Fibroblast of mammary gland (primary cell): ENCODE measurements around the gene RUNX3.

Experiments used
- DNase-seq: peaks from one replicate; pipeline ENCODE4 v3.0.0-alpha.2; 2010; ENCODE audit warnings: low read depth
- H3K4me3 ChIP-seq: 2 replicates; pipeline ENCODE4 v1.5.1; 2011; ENCODE audit warnings: low read depth, mild to moderate bottlenecking, low read length, moderate library complexity; ENCODE audit not compliant: control insufficient read depth
- TF ChIP-seq, protein P1 (sequence below): conservative IDR thresholded peaks from 2 replicates; pipeline ENCODE4 v1.5.1; 2011; ENCODE audit warnings: low read depth, low read length, inconsistent platforms; ENCODE audit not compliant: control insufficient read depth, insufficient read depth

The RUNX3 gene

DNA sequence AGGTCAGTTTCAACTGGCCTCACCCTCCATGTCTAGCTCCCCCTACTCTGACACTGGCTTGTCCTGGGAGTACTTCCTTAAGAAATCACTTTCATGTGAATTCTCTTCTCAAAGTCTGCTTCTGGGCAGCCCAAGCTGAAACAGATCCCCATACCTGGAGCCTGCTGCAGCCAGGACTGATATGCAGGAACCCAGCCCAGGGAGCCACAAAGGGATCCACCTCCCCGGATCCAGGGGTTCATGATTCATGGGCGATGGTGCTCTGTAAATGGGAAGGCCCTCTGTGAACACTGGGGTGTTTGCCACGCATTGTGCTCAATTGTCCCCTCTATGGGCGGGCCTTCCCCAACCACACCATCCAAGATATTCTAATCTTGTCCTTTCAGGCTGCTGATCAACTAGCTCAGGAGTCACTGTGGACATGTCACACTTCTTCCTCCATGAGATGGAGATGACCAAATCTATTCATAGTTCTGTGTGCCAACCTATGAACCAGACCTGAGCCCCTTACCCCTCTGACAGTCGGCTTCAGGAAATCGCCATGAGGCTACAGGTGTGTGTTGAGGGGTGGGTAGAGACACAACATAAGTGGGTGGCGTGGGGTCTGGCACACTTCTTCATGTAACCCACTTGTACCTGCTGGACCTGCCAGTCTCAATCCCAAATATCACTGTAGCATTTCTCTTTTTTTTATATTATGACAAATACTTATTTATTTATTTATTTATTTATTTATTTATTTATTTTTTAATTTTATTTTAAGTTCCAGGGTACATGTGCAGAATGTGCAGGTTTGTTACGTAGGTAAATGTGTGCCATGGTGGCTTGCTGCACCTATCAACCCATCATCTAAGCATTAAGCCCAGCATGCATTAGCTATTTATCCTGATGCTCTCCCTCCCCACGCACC lies 41.8 kb downstream of the RUNX3 start:
- H3K4me3 ChIP-seq: no peak overlapping the region
- DNase-seq: no peak
- TF ChIP-seq, protein P1, sequence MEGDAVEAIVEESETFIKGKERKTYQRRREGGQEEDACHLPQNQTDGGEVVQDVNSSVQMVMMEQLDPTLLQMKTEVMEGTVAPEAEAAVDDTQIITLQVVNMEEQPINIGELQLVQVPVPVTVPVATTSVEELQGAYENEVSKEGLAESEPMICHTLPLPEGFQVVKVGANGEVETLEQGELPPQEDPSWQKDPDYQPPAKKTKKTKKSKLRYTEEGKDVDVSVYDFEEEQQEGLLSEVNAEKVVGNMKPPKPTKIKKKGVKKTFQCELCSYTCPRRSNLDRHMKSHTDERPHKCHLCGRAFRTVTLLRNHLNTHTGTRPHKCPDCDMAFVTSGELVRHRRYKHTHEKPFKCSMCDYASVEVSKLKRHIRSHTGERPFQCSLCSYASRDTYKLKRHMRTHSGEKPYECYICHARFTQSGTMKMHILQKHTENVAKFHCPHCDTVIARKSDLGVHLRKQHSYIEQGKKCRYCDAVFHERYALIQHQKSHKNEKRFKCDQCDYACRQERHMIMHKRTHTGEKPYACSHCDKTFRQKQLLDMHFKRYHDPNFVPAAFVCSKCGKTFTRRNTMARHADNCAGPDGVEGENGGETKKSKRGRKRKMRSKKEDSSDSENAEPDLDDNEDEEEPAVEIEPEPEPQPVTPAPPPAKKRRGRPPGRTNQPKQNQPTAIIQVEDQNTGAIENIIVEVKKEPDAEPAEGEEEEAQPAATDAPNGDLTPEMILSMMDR: no peak

DNA sequence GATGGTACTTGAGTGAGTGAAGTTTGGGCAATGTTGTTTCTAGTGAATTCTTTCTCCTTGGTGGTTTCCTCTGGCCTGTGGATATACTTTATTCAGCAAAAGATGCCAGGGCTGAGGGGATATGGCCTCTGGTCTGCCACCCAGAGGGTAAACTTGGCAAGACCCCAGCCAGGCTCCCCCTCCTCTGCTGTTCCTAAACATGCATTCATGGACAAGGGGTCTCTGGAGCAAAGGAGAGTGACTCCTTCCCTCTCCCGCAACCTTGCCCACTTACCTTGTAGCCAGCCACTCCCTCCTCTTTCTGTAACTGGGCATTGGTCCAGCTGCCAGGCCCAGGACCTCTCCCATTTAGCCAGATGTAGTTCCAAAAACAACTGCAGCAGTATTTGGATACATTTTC lies 43.8 kb downstream of the RUNX3 start:
- DNase-seq: no peak
- TF ChIP-seq, protein P1: no peak
- no peak overlapping the region for H3K4me3 ChIP-seq

DNA sequence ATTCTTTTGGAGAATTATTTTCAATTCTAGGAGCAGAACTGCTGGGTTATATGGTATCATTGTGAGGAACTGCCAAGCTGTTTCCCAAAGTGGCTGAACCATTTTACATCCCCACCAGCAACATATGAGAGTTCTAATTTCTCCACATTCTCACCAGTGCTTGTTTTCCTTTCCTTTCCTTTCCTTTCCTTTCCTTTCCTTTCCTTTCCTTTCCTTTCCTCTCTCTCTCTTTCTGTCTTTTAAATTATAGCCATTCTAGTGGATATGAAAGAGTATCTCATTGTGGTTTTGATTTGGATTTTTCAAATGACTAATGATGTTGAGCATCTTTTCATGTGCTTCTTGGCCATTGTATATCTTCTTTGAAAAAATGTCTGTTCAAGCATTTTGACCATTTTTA lies 45.3 kb downstream of the RUNX3 start:
- no peak overlapping the region for H3K4me3 ChIP-seq
- TF ChIP-seq, protein P1: no peak
- no peak for DNase-seq

DNA sequence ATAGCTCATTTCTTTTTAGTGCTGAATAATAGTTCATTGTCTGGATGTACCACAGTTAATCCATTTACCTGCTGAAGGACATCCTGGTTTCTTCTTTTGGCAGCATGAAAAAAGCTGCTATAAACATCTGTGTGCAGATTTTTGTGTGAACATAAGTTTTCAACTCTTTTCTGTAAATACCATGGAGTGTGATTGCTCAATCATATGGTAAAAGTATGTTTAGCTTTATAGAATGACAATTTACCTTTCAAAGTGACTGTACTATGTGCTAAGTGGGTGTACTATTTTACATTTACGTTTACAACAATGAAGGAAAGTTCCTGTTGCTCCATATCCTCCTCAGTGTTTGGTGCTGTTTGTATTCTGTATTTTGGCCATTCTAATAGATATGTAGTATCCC lies 49.0 kb downstream of the RUNX3 start:
- TF ChIP-seq, protein P1: no peak
- no peak overlapping the region for H3K4me3 ChIP-seq
- no peak for DNase-seq

DNA sequence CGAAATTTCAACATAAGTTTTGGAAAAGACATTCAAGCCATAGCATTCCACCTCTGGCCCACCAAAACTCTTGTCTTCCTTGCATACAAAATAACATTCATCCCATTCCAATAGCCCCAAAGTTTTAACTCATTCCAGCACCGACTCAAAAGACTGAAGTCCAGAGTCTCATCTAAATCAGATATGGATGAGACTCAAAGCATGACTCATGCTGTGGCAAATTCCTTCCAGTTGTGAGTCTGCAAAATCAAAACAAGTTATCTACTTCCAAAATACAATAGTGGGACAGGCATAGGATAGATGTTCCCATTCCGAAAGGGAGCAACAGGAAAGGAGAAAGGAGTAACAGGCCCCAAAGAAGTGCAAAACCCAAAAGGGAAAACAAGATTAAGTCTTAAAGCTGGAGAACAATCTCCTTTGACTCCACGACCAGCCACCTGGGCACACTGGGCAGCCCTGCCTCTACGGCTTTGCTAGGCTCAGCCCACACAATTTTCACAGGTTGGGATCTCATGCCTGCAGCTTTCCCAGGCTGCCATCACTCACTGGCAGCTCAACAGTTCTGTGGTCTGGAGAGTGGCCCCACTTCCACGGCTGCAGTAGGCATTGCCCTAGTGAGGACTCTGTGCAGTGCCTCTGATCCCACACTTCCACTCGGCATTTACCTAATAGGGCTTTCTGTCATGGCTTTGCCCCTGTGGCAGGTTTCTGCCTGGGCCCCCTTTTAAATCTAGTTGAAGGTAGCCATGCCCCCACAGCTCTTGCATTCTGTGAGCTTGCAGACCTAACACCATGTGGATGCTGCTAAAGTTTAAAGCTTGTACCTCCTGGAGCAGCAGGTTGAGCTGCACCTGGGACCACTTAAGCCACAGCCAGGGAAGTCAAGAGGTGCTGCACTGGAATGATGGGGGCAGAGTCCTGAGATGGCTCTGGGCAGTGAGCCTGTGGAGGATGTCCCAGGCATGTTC lies 51.0 kb downstream of the RUNX3 start:
- peak; percentile 50 for DNase-seq
- TF ChIP-seq, protein P1: no peak
- no peak overlapping the region for H3K4me3 ChIP-seq

DNA sequence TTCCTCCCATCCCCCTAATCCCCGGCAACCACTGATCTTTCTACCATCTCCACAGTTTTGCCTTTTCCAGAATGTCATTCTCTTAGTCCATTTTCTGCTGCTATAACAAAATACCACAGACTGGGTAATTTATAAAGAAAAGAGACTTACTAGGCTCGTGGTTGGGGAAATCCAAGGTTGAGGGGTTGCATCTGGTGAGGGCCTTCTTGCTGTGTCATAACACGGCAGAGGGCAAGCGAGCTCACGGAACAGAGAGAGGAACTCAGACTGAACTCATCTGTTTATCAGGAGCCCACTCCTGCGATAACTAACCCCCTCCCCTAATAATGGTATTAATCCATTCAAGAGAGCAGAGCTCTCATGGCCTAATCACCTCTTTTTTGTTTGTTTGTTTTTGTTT lies 52.0 kb downstream of the RUNX3 start:
- no peak for DNase-seq
- no peak overlapping the region for H3K4me3 ChIP-seq
- TF ChIP-seq, protein P1: no peak
